ENCODE measurements around the gene UBTF. TPM values are rescaled to one million over a fixed set of nuclear protein-coding genes. Genes with fewer than 3 reads are reported as not detected.

Gene UBTF
- total and polyA plus RNA-seq, 3 experiments from 2014 or later, result 78.0 to 199 (median 186) TPM

DNA sequence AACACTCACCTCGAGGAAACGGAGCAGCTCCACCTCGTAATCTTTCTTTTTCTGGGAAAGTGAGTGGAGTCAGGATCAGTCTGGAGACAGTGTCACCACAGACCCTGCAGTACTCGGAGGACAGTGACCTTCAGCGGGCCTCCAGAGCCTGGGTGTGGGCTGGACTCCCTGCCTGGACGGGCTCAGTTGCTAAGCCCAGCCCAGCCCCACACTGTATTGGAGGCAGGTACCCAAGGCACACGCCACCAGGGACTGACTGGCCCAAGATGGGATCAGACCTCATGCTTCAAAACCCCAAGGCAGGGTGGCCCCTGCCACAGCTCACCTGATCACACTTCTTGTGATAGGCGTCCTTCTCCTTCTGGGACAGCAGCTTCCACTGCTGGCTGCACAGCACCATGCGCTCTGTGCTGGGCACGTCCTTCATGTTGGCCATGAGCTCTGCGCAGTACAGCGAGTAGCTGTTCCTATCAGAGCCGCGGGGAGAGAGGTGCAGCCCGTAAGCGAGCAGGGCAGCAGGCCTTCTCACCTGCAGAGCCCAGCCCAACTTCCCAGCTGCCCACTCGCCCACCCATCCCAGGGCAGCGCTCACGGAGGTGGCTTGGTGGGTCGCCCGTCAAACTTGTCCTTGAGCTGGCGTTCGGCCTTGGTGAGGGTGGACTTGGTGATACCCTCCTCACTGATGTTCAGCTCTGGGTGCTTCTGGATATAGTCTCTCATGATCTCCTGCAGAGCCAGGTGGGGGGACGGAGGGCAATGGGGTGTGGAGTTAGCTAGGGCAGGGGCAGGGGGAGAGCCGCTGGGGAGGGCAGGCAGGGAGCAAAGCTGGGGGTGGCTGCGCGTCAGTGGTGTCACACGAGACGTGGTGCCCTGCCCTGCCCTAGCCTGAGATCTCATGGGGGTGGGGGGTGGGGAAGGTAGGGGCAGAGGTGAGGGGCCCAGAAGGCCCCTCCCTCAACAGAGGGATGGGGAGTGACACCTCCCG, 7.9 kb downstream of the UBTF start:
- DNase-seq, result no peak
- Histone ChIP-seq H3K27ac (ENCODE audit: low read depth, low read length) (no peak overlapping the region), H3K4me1 (ENCODE audit: insufficient read depth, low read length) (peaks cover 62% of the 10 kb centered on the region), H3K4me3 (ENCODE audit: low read length) (no peak overlapping the region), H3K27me3 (ENCODE audit: insufficient read depth, low read length, poor library complexity, severe bottlenecking) (no peaks in the 10 kb centered on the region), H3K36me3 (ENCODE audit: insufficient read depth, low read length) (peaks cover 64% of the 10 kb centered on the region), H3K9me3 (ENCODE audit: low read length) (no peaks in the 10 kb centered on the region)
- no peaks in the 10 kb centered on the region for H3K9me3 Mint-ChIP-seq
- H3K4me1 Mint-ChIP-seq, result peaks cover 41 to 64% (median 42%) of the 10 kb centered on the region in 3 donors
- peak overlapping the region in 1 of 7 donors; percentile 26 for H3K4me3 Mint-ChIP-seq
- ChIA-PET CTCF (interaction anchor here (1.1 to 11.1 kb wide), 18 partner anchors 9 to 152 kb away, joined by 3 to 100 read pairs (median 14); partner anchors contain the start of genes FAM171A2, GRN, HDAC5 and RUNDC3A), POLR2A (interaction anchor here (1.7 to 4.0 kb wide), 4 partner anchors 9 to 134 kb away, joined by 7 to 58 read pairs (median 25); partner anchors contain the start of genes GRN, SLC25A39, TMUB2 and UBTF)
- peaks cover 17 to 83% (median 25%) of the 10 kb centered on the region in 3 donors for H3K36me3 Mint-ChIP-seq
- peaks cover 0 to 3% of the 10 kb centered on the region in 2 donors for H3K27me3 Mint-ChIP-seq
- peak overlapping the region in 3 of 8 donors; percentile 12 to 75 (median 33) for H3K27ac Mint-ChIP-seq

DNA sequence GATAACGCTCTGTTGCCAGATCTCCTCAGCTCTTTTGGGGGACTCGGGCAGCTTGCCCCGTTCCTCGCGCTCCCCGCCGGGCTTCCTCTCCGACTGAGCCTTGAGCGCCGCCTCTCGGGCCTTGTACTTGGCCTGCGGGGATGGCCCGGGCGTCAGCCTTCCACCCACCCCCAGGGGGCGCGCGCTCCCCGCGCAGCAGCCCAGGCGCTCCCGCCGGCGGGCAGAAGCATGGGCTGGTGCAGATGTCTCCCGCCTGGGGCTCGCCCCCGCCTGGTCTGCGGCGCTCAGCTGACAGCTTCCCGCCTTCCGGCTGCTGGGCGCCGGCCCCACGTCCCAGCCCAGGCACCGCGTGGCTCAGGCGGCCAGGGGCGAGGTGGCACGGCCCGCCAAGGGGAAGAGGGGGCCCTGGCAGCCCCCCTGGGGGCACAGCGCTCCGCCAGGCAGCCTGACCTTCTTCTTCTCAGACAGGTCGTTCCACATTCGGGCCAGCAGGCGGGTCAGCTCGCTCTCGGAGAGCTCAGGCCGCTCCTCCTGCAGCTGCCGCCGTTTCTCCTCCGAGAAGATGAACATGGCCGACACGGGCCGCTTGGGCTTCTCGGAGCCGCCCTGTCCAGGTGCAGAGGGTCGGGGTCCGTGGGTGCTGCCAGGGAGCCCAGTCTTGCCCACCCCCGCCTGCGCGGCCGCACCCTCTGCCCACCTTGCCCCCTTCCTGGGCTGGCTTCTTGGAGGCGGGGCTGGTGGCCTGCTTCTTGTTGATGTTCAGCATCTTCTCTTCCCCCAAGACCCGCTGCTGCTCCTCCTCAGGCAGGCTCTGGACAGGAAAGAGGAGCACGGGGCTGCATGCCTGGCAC, 8.9 kb downstream of the UBTF start:
- DNase-seq, result peak; percentile 87 to 94 (median 91)
- H3K36me3 ChIP-seq (ENCODE audit: insufficient read depth, low read length), result peaks cover 59% of the 10 kb centered on the region
- H3K27ac Mint-ChIP-seq, result peak overlapping the region; percentile 57 to 96 (median 80)
- H3K27me3 Mint-ChIP-seq, result peaks cover 0 to 3% of the 10 kb centered on the region in 2 donors
- H3K4me1 ChIP-seq (ENCODE audit: insufficient read depth, low read length), result peaks cover 51% of the 10 kb centered on the region
- H3K27me3 ChIP-seq (ENCODE audit: insufficient read depth, low read length, poor library complexity, severe bottlenecking), result no peaks in the 10 kb centered on the region
- H3K36me3 Mint-ChIP-seq, result peaks cover 11 to 82% (median 22%) of the 10 kb centered on the region in 3 donors
- peak overlapping the region; percentile 26 for H3K4me3 ChIP-seq (ENCODE audit: low read length)
- H3K27ac ChIP-seq (ENCODE audit: low read depth, low read length), result no peak overlapping the region
- POLR2A ChIA-PET, result interaction anchor here (0.6 to 4.0 kb wide), 7 partner anchors 10 to 140 kb away, joined by 3 to 58 read pairs (median 7); partner anchors contain the start of genes ATXN7L3, GRN, SLC25A39 and TMUB2
- CTCF ChIA-PET, result interaction anchor here (1.0 to 11.1 kb wide), 43 partner anchors 9 to 213 kb away, joined by 3 to 100 read pairs (median 6); partner anchors contain the start of genes FAM171A2, GRN, HDAC5 and HROB
- no peaks in the 10 kb centered on the region for H3K9me3 Mint-ChIP-seq
- H3K4me3 Mint-ChIP-seq, result peak overlapping the region in 6 of 7 donors; percentile 12 to 57 (median 39)
- H3K4me1 Mint-ChIP-seq, result peaks cover 33 to 58% (median 36%) of the 10 kb centered on the region in 3 donors
- no peaks in the 10 kb centered on the region for H3K9me3 ChIP-seq (ENCODE audit: low read length)

DNA sequence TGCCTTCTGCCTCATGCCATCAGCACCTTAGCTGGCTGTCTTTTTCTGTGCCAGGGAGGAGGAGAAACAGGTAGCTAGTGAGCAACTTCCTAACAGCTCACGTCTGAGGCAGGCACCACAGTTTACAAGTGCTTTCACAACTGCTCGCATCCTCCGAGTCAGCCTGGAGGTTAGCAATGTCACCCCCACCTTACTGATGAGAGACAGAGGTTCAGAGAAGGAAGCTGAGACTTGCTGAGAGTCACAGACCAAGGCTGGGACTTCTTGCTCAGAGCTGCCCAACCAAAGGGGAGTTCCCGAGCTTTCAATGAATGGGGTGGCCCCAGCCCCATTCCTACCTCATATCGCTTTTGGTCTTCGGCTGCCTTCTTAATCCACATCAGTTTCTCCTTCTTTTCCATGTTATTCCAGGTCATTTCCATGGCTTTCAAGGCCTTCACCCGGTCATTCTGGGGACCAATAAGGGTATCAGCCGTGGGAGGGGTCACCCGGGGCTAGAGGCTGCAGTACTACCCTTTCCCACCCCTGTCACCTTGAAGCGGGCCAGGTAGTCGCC, 9.6 kb downstream of the UBTF start:
- ChIA-PET CTCF (interaction anchor here (1.0 to 11.1 kb wide), 42 partner anchors 9 to 213 kb away, joined by 3 to 100 read pairs (median 6); partner anchors contain the start of genes FAM171A2, GRN, HDAC5 and HROB), POLR2A (interaction anchor here (0.6 to 4.0 kb wide), 7 partner anchors 10 to 140 kb away, joined by 3 to 58 read pairs (median 7); partner anchors contain the start of genes ATXN7L3, GRN, SLC25A39 and TMUB2)
- Histone ChIP-seq H3K27ac (ENCODE audit: low read depth, low read length) (no peak overlapping the region), H3K4me1 (ENCODE audit: insufficient read depth, low read length) (peaks cover 44% of the 10 kb centered on the region), H3K9me3 (ENCODE audit: low read length) (no peaks in the 10 kb centered on the region), H3K4me3 (ENCODE audit: low read length) (peak overlapping the region; percentile 26), H3K36me3 (ENCODE audit: insufficient read depth, low read length) (peaks cover 52% of the 10 kb centered on the region), H3K27me3 (ENCODE audit: insufficient read depth, low read length, poor library complexity, severe bottlenecking) (no peaks in the 10 kb centered on the region)
- DNase-seq, result no peak
- H3K4me3 Mint-ChIP-seq, result peak overlapping the region in 6 of 7 donors; percentile 12 to 57 (median 39)
- peaks cover 26 to 51% (median 29%) of the 10 kb centered on the region in 3 donors for H3K4me1 Mint-ChIP-seq
- peaks cover 0 to 3% of the 10 kb centered on the region in 2 donors for H3K27me3 Mint-ChIP-seq
- peaks cover 9 to 77% (median 18%) of the 10 kb centered on the region in 3 donors for H3K36me3 Mint-ChIP-seq
- H3K27ac Mint-ChIP-seq, result peak overlapping the region; percentile 57 to 96 (median 80)
- H3K9me3 Mint-ChIP-seq, result no peaks in the 10 kb centered on the region

DNA sequence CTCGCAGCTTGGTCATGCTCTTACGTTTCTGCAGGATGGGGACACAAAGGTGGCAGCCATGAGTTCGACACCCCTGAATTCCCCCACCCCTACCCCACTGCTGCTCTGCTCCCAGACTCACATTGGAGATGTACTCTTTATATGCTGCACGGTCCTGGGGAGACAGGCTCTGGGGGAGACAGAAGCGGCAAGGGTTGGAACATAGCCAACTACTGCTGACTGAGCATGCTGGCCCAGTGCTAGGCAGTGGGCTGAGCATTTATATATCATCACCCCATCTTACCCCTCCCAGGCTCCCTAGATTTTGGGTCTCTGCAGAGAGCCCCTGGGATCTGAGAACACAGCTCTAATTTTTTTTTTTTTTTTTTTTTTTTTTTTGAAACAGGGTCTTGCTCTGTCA, 11.7 kb downstream of the UBTF start:
- H3K27me3 ChIP-seq (ENCODE audit: insufficient read depth, low read length, poor library complexity, severe bottlenecking), result no peaks in the 10 kb centered on the region
- H3K27me3 Mint-ChIP-seq, result peaks cover 0 to 4% of the 10 kb centered on the region in 2 donors
- ChIA-PET POLR2A (no interaction called here), CTCF (interaction anchor here (1.3 to 11.1 kb wide), 4 partner anchors 13 to 138 kb away, joined by 6 to 100 read pairs (median 50); partner anchors contain the start of genes GRN, SLC25A39 and UBTF)
- H3K9me3 ChIP-seq (ENCODE audit: low read length), result no peaks in the 10 kb centered on the region
- no peak overlapping the region for H3K4me3 Mint-ChIP-seq
- H3K4me3 ChIP-seq (ENCODE audit: low read length), result no peak overlapping the region
- H3K27ac ChIP-seq (ENCODE audit: low read depth, low read length), result no peak overlapping the region
- peaks cover 44% of the 10 kb centered on the region for H3K36me3 ChIP-seq (ENCODE audit: insufficient read depth, low read length)
- no peaks in the 10 kb centered on the region for H3K9me3 Mint-ChIP-seq
- DNase-seq, result no peak
- H3K36me3 Mint-ChIP-seq, result peaks cover 6 to 55% (median 8%) of the 10 kb centered on the region in 3 donors
- H3K4me1 ChIP-seq (ENCODE audit: insufficient read depth, low read length), result peaks cover 38% of the 10 kb centered on the region
- H3K27ac Mint-ChIP-seq, result peak overlapping the region in 1 of 8 donors; percentile 64
- peaks cover 23 to 44% (median 25%) of the 10 kb centered on the region in 3 donors for H3K4me1 Mint-ChIP-seq

DNA sequence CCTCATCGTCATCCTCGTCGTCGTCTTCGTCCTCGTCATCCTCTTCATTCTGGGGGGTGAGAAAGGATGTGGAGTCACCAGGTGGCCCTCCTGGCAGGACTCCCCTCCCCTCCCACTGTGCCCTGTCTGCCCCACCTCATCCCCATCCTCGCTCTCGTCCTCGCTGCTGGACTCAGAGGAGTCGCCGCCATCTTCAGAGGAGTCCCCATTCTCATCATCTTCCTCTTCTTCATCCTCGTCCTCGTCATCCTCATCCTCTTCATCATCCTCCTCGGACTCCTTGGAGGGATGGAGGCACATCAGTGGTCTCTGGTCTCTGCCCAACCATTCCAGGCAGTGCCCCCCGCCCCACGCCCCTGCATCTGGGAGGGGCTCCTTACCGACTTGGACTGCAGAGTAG, 12.2 kb downstream of the UBTF start:
- peaks cover 44% of the 10 kb centered on the region for H3K36me3 ChIP-seq (ENCODE audit: insufficient read depth, low read length)
- H3K27ac Mint-ChIP-seq, result peak overlapping the region in 1 of 8 donors; percentile 64
- CTCF ChIA-PET, result interaction anchor here (1.3 to 11.1 kb wide), 3 partner anchors 10 to 138 kb away, joined by 6 to 100 read pairs (median 11); partner anchors contain the start of gene GRN

DNA sequence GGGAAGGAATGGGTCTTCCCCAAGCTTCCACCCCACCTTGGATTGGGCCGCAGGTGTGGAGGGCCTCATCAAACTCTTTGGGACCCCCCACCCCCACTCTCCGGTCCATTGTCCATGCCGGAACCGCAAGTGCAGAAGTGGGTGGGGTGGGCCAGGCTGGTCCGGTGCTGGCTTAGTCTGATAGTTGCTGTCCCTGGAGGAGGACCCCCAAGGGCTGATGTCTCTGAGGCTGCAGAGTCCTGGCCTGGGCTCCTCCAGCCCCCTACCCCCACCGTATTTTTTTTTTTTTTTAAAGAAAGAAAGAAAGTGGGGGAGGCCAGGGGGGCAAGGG, 12.7 kb downstream of the UBTF start:
- H3K4me1 ChIP-seq (ENCODE audit: insufficient read depth, low read length), result peaks cover 38% of the 10 kb centered on the region

More for the DNA sequence above, 12.2 kb downstream of the UBTF start:
- POLR2A ChIA-PET, result no interaction called here
- no peak overlapping the region for H3K27ac ChIP-seq (ENCODE audit: low read depth, low read length)
- Mint-ChIP-seq H3K4me3 (no peak overlapping the region), H3K36me3 (peaks cover 6 to 54% (median 8%) of the 10 kb centered on the region in 3 donors), H3K4me1 (peaks cover 26 to 47% (median 26%) of the 10 kb centered on the region in 3 donors), H3K27me3 (peaks cover 0 to 4% of the 10 kb centered on the region in 2 donors), H3K9me3 (no peaks in the 10 kb centered on the region)
- no peak for DNase-seq
- no peaks in the 10 kb centered on the region for H3K27me3 ChIP-seq (ENCODE audit: insufficient read depth, low read length, poor library complexity, severe bottlenecking)
- H3K4me3 ChIP-seq (ENCODE audit: low read length), result no peak overlapping the region
- peaks cover 38% of the 10 kb centered on the region for H3K4me1 ChIP-seq (ENCODE audit: insufficient read depth, low read length)
- no peaks in the 10 kb centered on the region for H3K9me3 ChIP-seq (ENCODE audit: low read length)

More for the DNA sequence above, 12.7 kb downstream of the UBTF start:
- Histone ChIP-seq H3K27ac (ENCODE audit: low read depth, low read length) (no peak overlapping the region), H3K36me3 (ENCODE audit: insufficient read depth, low read length) (peaks cover 43% of the 10 kb centered on the region), H3K27me3 (ENCODE audit: insufficient read depth, low read length, poor library complexity, severe bottlenecking) (no peaks in the 10 kb centered on the region), H3K4me3 (ENCODE audit: low read length) (no peak overlapping the region), H3K9me3 (ENCODE audit: low read length) (no peaks in the 10 kb centered on the region)
- CTCF ChIA-PET, result interaction anchor here (1.3 to 11.1 kb wide), 6 partner anchors 10 to 144 kb away, joined by 3 to 100 read pairs (median 6); partner anchors contain the start of genes GRN and HDAC5
- H3K27ac Mint-ChIP-seq, result no peak overlapping the region
- H3K36me3 Mint-ChIP-seq, result peaks cover 6 to 49% (median 8%) of the 10 kb centered on the region in 3 donors
- H3K4me3 Mint-ChIP-seq, result no peak overlapping the region
- no peaks in the 10 kb centered on the region for H3K9me3 Mint-ChIP-seq
- POLR2A ChIA-PET, result interaction anchor here (1.0 to 1.7 kb wide), 3 partner anchors 11 to 120 kb away, joined by 3 to 10 read pairs (median 5); partner anchors contain the start of gene UBTF
- H3K4me1 Mint-ChIP-seq, result peaks cover 26 to 47% (median 26%) of the 10 kb centered on the region in 3 donors
- DNase-seq, result no peak
- peaks cover 0 to 4% of the 10 kb centered on the region in 2 donors for H3K27me3 Mint-ChIP-seq
